ENCODE measurements around the gene MAP4.

GRCh38 chr3:47849699-47850563 lies 166.3 kb downstream of the MAP4 start:
- TF ChIP-seq CREB1 (IDR thresholded peaks at IDR 0.05), result no peak
- TF ChIP-seq CREB1 (CRISPR knock-in tag; IDR thresholded peaks at IDR 0.05), result no peak
- TF ChIP-seq TFDP2 (CRISPR knock-in tag; IDR thresholded peaks at IDR 0.05), result no peak
- TF ChIP-seq ZSCAN20 (CRISPR knock-in tag; IDR thresholded peaks at IDR 0.05; ENCODE audit: borderline replicate concordance), result no peak
- no peak for TF ChIP-seq CEBPB (IDR thresholded peaks at IDR 0.05; ENCODE audit: borderline replicate concordance, low read depth, low read length)
- no peak for TF ChIP-seq ZSCAN31 (CRISPR knock-in tag; IDR thresholded peaks at IDR 0.05; ENCODE audit: low read depth)
- TF ChIP-seq POLR2AphosphoS5 (IDR thresholded peaks at IDR 0.05; ENCODE audit: low read depth, low read length), result 0 out of 2 replicates have a peak, but pooled peaks have one; percentile 32
- TF ChIP-seq PBX2 (CRISPR knock-in tag; IDR thresholded peaks at IDR 0.05), result no peak
- no peak for TF ChIP-seq EP300 (IDR thresholded peaks at IDR 0.05; ENCODE audit: low read depth in 2 of 2, low read length in 2 of 2)
- no peak for TF ChIP-seq EP300 (CRISPR knock-in tag; IDR thresholded peaks at IDR 0.05; ENCODE audit: borderline replicate concordance)
- no peak for TF ChIP-seq TCF7L2 (IDR thresholded peaks at IDR 0.05; ENCODE audit: low read depth, low read length)
- no peak for TF ChIP-seq GFI1 (CRISPR knock-in tag; IDR thresholded peaks at IDR 0.05; ENCODE audit: borderline replicate concordance)
- TF ChIP-seq ZBTB33 (CRISPR knock-in tag; IDR thresholded peaks at IDR 0.05), result peak; percentile 54; the same call in 1 of the 2 replicates
- TF ChIP-seq DMTF1 (CRISPR knock-in tag; IDR thresholded peaks at IDR 0.05), result no peak
